Measurements from ENCODE around the gene TEK. TPM values are rescaled to one million over a fixed set of nuclear protein-coding genes. Genes with fewer than 3 reads are reported as not detected.

The TEK gene
- total and polyA plus RNA-seq, 2 donors (not counting 1 experiment from before 2014, with no cell fraction given), result not detected

- CTCF ChIA-PET, result no interaction called here
- Histone ChIP-seq H4K20me1 (ENCODE audit: control insufficient read depth, insufficient read depth, low read length, poor library complexity, severe bottlenecking) (no peaks in the 10 kb centered on the region), H3K27ac (ENCODE audit: low read length in 2 of 2) (no peak overlapping the region), H3K79me2 (ENCODE audit: control insufficient read depth, insufficient read depth, low read length) (no peaks in the 10 kb centered on the region), H3K4me1 (ENCODE audit: control insufficient read depth in 2 of 2, insufficient read depth in 2 of 2, low read length in 2 of 2) (no peaks in the 10 kb centered on the region), H3K36me3 (replicated peaks in 1 of 2; ENCODE audit: control extremely low read depth in 1 of 2, control insufficient read depth in 1 of 2, extremely low read depth in 1 of 2, insufficient read depth in 2 of 2, low read length in 1 of 2) (no peaks in the 10 kb centered on the region), H3K27me3 (replicated peaks in 1 of 4; ENCODE audit: control extremely low read depth in 1 of 4, control insufficient read depth in 3 of 4, insufficient read depth in 4 of 4, low read length in 3 of 4) (no peaks in the 10 kb centered on the region), H2AFZ (ENCODE audit: insufficient read depth, low read depth, low read length, poor library complexity, severe bottlenecking) (no peak overlapping the region), H3K4me3 (ENCODE audit: control extremely low read depth in 1 of 5, extremely low read depth in 1 of 5, insufficient read depth in 1 of 5, low read depth in 2 of 5, low read length in 4 of 5) (no peak overlapping the region), H3K9ac (ENCODE audit: low read length) (no peak overlapping the region), H3K4me2 (replicated peaks; ENCODE audit: low read depth, low read length, poor library complexity, severe bottlenecking) (no peak overlapping the region), H3K9me3 (ENCODE audit: control extremely low read depth in 1 of 3, control insufficient read depth in 2 of 3, insufficient read depth in 1 of 3, low read length in 2 of 3) (no peaks in the 10 kb centered on the region)
- POLR2A ChIA-PET, result no interaction called here
- no CpG with 5 or more reads among the region's 1 CpG for WGBS (ENCODE audit: insufficient coverage)
- H3K4me1 Mint-ChIP-seq, result no peaks in the 10 kb centered on the region
- H3K27ac Mint-ChIP-seq, result no peak overlapping the region
- no peaks in the 10 kb centered on the region for H3K27me3 Mint-ChIP-seq
- no peak for DNase-seq
- peaks cover 2% of the 10 kb centered on the region for H3K9me3 Mint-ChIP-seq (ENCODE audit: insufficient read depth)
- no peak for TF ChIP-seq EZH2 (IDR thresholded peaks at IDR 0.05; ENCODE audit: borderline replicate concordance, insufficient read depth, low read depth, low read length, poor library complexity, severe bottlenecking)
- TF ChIP-seq, protein P1, sequence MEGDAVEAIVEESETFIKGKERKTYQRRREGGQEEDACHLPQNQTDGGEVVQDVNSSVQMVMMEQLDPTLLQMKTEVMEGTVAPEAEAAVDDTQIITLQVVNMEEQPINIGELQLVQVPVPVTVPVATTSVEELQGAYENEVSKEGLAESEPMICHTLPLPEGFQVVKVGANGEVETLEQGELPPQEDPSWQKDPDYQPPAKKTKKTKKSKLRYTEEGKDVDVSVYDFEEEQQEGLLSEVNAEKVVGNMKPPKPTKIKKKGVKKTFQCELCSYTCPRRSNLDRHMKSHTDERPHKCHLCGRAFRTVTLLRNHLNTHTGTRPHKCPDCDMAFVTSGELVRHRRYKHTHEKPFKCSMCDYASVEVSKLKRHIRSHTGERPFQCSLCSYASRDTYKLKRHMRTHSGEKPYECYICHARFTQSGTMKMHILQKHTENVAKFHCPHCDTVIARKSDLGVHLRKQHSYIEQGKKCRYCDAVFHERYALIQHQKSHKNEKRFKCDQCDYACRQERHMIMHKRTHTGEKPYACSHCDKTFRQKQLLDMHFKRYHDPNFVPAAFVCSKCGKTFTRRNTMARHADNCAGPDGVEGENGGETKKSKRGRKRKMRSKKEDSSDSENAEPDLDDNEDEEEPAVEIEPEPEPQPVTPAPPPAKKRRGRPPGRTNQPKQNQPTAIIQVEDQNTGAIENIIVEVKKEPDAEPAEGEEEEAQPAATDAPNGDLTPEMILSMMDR (IDR thresholded peaks at IDR 0.05), result no peak
- intact Hi-C loops (cut with micrococcal nuclease), result no loop called here
- H3K4me3 Mint-ChIP-seq, result no peak overlapping the region
- ATAC-seq (ENCODE audit: low read depth), result no peak
Measured at GRCh38 chr9:27129221-27129620, 20.2 kb downstream of the TEK start.

- no peak overlapping the region for H3K4me3 Mint-ChIP-seq
- WGBS (ENCODE audit: insufficient coverage), result 80% methylated on average over 1 of the region's 4 CpGs
- POLR2A ChIA-PET, result no interaction called here
Measured at GRCh38 chr9:27131731-27132130, 22.7 kb downstream of the TEK start.

More at GRCh38 chr9:27131731-27132130, 22.7 kb downstream of the TEK start:
- ATAC-seq (ENCODE audit: low read depth) (no peak), DNase-seq (no peak)
- no peak for TF ChIP-seq EZH2 (IDR thresholded peaks at IDR 0.05; ENCODE audit: borderline replicate concordance, insufficient read depth, low read depth, low read length, poor library complexity, severe bottlenecking)
- TF ChIP-seq, protein P1 (IDR thresholded peaks at IDR 0.05), result no peak
- Mint-ChIP-seq H3K27me3 (no peaks in the 10 kb centered on the region), H3K27ac (no peak overlapping the region), H3K9me3 (ENCODE audit: insufficient read depth) (peaks cover 2% of the 10 kb centered on the region), H3K4me1 (no peaks in the 10 kb centered on the region)
- CTCF ChIA-PET, result no interaction called here
- H3K4me1 ChIP-seq (ENCODE audit: control insufficient read depth in 2 of 2, insufficient read depth in 2 of 2, low read length in 2 of 2), result no peaks in the 10 kb centered on the region
- H3K4me2 ChIP-seq (replicated peaks; ENCODE audit: low read depth, low read length, poor library complexity, severe bottlenecking), result no peak overlapping the region
- H4K20me1 ChIP-seq (ENCODE audit: control insufficient read depth, insufficient read depth, low read length, poor library complexity, severe bottlenecking), result no peaks in the 10 kb centered on the region
- intact Hi-C loops (cut with micrococcal nuclease), result no loop called here
- no peaks in the 10 kb centered on the region for H3K9me3 ChIP-seq (ENCODE audit: control extremely low read depth in 1 of 3, control insufficient read depth in 2 of 3, insufficient read depth in 1 of 3, low read length in 2 of 3)
- no peak overlapping the region for H3K9ac ChIP-seq (ENCODE audit: low read length)
- no peaks in the 10 kb centered on the region for H3K27me3 ChIP-seq (replicated peaks in 1 of 4; ENCODE audit: control extremely low read depth in 1 of 4, control insufficient read depth in 3 of 4, insufficient read depth in 4 of 4, low read length in 3 of 4)
- H2AFZ ChIP-seq (ENCODE audit: insufficient read depth, low read depth, low read length, poor library complexity, severe bottlenecking), result no peak overlapping the region
- no peak overlapping the region for H3K4me3 ChIP-seq (ENCODE audit: control extremely low read depth in 1 of 5, extremely low read depth in 1 of 5, insufficient read depth in 1 of 5, low read depth in 2 of 5, low read length in 4 of 5)
- no peak overlapping the region for H3K27ac ChIP-seq (ENCODE audit: low read length in 2 of 2)
- H3K79me2 ChIP-seq (ENCODE audit: control insufficient read depth, insufficient read depth, low read length), result no peaks in the 10 kb centered on the region
- no peaks in the 10 kb centered on the region for H3K36me3 ChIP-seq (replicated peaks in 1 of 2; ENCODE audit: control extremely low read depth in 1 of 2, control insufficient read depth in 1 of 2, extremely low read depth in 1 of 2, insufficient read depth in 2 of 2, low read length in 1 of 2)
